GM12801 (cell line): ENCODE results near the gene HMCES.

ENCODE experiments used
- CTCF ChIP-seq: IDR thresholded peaks from one replicate; pipeline ENCODE4 v1.5.1; 2011; ENCODE audit warnings: control low read depth; ENCODE audit not compliant: insufficient read length; ENCODE audit errors: extremely low read depth

HMCES gene

DNA sequence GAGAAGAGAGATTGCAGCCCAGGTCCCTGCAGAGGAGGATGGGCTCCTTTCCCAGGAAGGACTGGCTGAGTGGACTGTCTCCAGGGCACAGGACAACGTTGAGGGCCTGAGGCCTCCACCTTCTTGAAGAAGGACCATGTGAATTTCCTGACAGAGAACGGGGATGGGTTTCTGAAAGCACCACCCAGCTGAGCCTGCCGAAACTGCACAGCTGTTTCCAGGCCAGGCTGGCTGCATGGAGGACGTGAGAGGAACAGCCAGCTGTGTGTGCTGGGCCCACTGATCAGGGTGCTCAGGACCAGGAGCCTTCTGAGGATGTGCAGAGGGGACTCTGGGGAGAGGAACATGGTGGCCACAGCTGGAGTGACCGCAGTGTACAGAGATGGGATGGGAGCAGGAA is 39.2 kb downstream of the HMCES start:
- no peak for TF ChIP-seq CTCF

GRCh38 chr3:129318921-129319320 is 40.3 kb downstream of the HMCES start:
- TF ChIP-seq CTCF = no peak

DNA sequence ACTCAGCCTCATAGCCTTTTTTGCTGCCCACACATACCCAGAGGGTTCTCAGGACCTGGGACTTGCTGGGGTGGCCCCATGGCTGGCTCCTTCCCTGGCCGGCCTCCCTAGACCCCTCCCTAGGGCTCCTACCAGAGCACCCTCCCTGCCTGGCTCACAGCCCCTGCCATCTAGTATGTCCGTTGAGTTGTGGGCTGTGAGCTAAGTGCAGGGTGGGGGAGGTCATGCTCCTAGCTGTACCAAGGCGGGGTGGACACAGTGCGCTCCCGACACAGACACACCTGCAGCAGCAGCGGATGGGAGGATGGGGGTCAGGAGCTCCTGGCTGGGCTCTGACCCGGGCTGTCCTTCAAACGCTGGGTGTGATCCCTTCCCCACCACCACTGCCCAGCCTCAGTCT is 41.6 kb downstream of the HMCES start:
- no peak for TF ChIP-seq CTCF

DNA sequence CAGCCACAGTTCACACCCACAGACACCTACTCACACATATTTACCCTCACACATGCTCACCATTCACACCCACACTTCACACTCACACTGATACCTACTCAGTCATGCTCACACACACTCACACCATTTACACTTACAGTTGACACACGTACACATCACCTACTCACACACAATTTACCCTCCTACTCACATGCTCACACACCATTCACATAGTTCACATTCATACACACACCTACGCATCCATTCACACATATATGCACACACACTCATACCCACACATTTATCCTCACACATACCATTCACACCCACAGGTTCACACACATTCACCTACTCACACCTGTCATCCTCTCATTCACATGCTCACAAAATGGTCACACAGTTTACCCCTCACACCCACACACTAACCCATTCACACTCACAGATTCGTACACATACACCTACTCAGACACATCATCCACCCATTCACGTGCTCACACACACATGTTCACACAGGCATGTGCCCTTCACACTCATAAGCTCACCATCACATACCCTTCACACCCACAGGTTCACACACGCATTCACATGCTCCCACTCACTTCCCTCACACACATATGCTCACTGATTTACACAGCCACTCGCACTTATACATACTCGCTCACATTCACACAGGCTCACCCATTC is 42.3 kb downstream of the HMCES start:
- TF ChIP-seq CTCF = no peak

DNA sequence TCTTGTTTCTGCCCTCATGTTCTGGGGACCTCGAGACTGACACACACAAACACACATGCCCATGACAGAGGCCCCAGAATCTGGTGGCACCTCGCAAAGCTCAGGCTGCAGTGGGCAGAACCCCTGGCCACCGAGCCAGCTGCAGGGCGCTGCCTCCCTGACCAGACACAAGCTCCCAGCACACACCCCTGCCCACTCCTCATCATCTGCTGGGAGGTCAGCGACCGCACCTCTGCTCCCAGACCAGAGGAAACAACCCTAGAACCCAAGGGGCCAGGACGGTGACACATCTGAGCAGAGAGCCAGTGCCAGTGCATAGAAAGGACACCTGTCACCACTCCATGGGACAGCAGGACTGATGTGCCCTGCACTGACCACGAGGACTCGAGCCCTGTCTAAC is 43.2 kb downstream of the HMCES start:
- no peak for TF ChIP-seq CTCF

DNA sequence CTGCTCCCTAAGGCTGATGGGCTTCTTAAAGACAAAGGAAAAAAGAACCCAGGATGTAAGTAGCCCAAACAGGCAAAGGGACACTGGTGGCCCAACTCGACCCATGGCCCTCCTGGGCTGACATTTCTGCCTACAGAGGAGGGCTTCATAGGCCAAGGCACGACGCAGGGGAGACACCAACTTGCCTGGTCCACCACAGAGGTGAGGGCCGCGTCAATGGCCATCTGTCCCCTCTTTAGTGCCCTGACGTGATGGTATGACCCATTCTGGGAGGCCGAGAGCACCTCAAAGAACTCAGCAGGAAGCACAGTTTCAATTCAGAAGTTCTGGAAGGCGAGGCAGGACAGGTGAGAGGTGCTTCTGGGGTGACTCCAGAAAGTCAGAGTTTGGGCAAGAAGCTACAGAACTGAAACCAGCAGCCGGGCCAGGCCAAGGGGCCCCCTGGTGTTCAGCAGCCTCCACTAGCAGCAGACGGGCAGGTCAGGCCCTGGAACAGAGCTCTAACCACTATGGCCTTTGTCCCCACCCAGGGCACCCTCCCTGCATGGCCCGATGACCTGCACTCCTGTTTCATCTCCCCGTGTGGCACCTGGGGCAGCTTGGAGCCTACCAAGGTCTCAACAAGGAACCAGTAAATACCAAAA is 45.1 kb downstream of the HMCES start:
- TF ChIP-seq CTCF = no peak

- no peak for TF ChIP-seq CTCF
Observed at GRCh38 chr3:129324855-129325254, 46.2 kb downstream of the HMCES start.

GRCh38 chr3:129325383-129325782 is 46.7 kb downstream of the HMCES start:
- TF ChIP-seq CTCF = no peak
